ENCODE measurements around the gene ZNF827. TPM values are rescaled to one million over a fixed set of nuclear protein-coding genes. Genes with fewer than 3 reads are reported as not detected.

The ZNF827 gene
- total RNA-seq, 1 experiment from 2014 or later = 19.1 TPM

DNA sequence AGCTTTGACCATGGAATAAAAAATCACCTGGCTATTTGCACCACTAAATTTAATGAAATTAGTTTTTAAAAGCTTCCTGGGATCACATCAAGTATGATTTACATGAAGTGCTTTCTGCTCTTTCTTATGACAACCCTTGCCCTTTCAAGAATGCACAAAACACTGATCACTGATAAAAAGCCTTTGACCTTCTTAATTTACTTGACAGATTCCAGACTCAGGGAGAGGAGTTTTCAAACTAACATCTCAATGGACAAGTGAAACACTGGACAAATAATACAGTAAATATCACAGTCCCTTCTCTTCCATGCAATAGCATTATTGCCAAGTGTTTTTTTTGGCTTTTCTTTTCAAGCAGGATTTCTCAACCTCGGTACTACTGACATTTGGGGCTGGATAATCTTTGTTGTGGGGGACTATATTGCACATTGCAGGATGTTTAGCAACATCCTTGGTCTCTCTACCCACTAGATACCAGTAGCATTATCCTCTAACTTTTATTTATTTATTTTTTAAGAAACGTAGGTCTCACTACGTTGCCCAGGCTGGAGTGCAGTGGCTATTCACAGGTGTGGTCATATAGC, 86.3 kb downstream of the ZNF827 start:
- H3K27me3 ChIP-seq (ENCODE audit: insufficient read depth, low read length) = no peaks in the 10 kb centered on the region
- intact Hi-C loops (cut with micrococcal nuclease) = no loop called here
- H4K20me1 ChIP-seq (ENCODE audit: insufficient read depth) = no peaks in the 10 kb centered on the region
- no peak overlapping the region for H3K4me3 ChIP-seq (replicated peaks in 1 of 2; ENCODE audit: low read depth in 1 of 2, low read length in 2 of 2)
- ChIA-PET CTCF (no interaction called here), RAD21 (ENCODE audit: low non-redundant PET in 1 of 2, low total read pairs in 2 of 2, uncharacterized antibody in 2 of 2, unreplicated experiment in 2 of 2) (no interaction called here), POLR2A (no interaction called here)
- H2AFZ ChIP-seq (ENCODE audit: low read depth, low read length, poor library complexity, severe bottlenecking) = no peak overlapping the region
- BruUV-seq (replicated peaks) = no TSS peak
- H3K9ac ChIP-seq (ENCODE audit: low read length) = no peak overlapping the region
- TF ChIP-seq FOSL1 (IDR thresholded peaks at IDR 0.05; ENCODE audit: low read depth) (no peak), SP1 (IDR thresholded peaks at IDR 0.05; ENCODE audit: low read depth) (no peak), POLR2AphosphoS5 (IDR thresholded peaks at IDR 0.05; ENCODE audit: low read depth, low read length) (no peak), RAD21 (IDR thresholded peaks at IDR 0.05; ENCODE audit: low read depth) (no peak), SRF (IDR thresholded peaks at IDR 0.05; ENCODE audit: low read depth) (no peak), POLR2A (IDR thresholded peaks at IDR 0.05; ENCODE audit: borderline replicate concordance, extremely low read depth, insufficient read depth, insufficient read length) (no peak), EZH2phosphoT487 (IDR thresholded peaks at IDR 0.05; ENCODE audit: borderline replicate concordance) (no peak), TCF7L2 (IDR thresholded peaks at IDR 0.05; ENCODE audit: borderline replicate concordance, extremely low read depth, insufficient read depth, insufficient read length) (no peak)
- TF ChIP-seq, protein P1, sequence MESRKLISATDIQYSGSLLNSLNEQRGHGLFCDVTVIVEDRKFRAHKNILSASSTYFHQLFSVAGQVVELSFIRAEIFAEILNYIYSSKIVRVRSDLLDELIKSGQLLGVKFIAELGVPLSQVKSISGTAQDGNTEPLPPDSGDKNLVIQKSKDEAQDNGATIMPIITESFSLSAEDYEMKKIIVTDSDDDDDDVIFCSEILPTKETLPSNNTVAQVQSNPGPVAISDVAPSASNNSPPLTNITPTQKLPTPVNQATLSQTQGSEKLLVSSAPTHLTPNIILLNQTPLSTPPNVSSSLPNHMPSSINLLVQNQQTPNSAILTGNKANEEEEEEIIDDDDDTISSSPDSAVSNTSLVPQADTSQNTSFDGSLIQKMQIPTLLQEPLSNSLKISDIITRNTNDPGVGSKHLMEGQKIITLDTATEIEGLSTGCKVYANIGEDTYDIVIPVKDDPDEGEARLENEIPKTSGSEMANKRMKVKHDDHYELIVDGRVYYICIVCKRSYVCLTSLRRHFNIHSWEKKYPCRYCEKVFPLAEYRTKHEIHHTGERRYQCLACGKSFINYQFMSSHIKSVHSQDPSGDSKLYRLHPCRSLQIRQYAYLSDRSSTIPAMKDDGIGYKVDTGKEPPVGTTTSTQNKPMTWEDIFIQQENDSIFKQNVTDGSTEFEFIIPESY (IDR thresholded peaks at IDR 0.05; ENCODE audit: extremely low read depth, insufficient replicate concordance, low read length) = no peak
- TF ChIP-seq, protein P2, sequence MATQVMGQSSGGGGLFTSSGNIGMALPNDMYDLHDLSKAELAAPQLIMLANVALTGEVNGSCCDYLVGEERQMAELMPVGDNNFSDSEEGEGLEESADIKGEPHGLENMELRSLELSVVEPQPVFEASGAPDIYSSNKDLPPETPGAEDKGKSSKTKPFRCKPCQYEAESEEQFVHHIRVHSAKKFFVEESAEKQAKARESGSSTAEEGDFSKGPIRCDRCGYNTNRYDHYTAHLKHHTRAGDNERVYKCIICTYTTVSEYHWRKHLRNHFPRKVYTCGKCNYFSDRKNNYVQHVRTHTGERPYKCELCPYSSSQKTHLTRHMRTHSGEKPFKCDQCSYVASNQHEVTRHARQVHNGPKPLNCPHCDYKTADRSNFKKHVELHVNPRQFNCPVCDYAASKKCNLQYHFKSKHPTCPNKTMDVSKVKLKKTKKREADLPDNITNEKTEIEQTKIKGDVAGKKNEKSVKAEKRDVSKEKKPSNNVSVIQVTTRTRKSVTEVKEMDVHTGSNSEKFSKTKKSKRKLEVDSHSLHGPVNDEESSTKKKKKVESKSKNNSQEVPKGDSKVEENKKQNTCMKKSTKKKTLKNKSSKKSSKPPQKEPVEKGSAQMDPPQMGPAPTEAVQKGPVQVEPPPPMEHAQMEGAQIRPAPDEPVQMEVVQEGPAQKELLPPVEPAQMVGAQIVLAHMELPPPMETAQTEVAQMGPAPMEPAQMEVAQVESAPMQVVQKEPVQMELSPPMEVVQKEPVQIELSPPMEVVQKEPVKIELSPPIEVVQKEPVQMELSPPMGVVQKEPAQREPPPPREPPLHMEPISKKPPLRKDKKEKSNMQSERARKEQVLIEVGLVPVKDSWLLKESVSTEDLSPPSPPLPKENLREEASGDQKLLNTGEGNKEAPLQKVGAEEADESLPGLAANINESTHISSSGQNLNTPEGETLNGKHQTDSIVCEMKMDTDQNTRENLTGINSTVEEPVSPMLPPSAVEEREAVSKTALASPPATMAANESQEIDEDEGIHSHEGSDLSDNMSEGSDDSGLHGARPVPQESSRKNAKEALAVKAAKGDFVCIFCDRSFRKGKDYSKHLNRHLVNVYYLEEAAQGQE (IDR thresholded peaks at IDR 0.05; ENCODE audit: low read depth) = no peak
- no peak for ATAC-seq
- H3K36me3 ChIP-seq (ENCODE audit: control insufficient read depth in 1 of 2, insufficient read depth in 2 of 2, low read length in 2 of 2) = no peaks in the 10 kb centered on the region
- no peak for DNase-seq (ENCODE audit: low read depth, low spot score)
- H3K4me1 ChIP-seq (ENCODE audit: control insufficient read depth in 1 of 2, insufficient read depth in 2 of 2, low read length in 2 of 2) = no peaks in the 10 kb centered on the region
- no peaks in the 10 kb centered on the region for H3K9me3 ChIP-seq (ENCODE audit: control insufficient read depth in 1 of 2, insufficient read depth in 1 of 2, low read depth in 1 of 2, low read length in 2 of 2)
- H3K79me2 ChIP-seq (ENCODE audit: insufficient read depth, low read length) = no peaks in the 10 kb centered on the region
- no peaks in the 10 kb centered on the region for H3K9me2 ChIP-seq (ENCODE audit: insufficient read depth)
- H3K4me2 ChIP-seq (ENCODE audit: low read length) = no peak overlapping the region
- H3K27ac ChIP-seq (ENCODE audit: low read depth, low read length) = no peak overlapping the region

All from HCT116 (cell line).